Activated CD8-positive, alpha-beta memory T cell treated with anti-CD3 and anti-CD28 coated beads for 36 hours (primary cell): ENCODE measurements around the gene FHIT. TPM values are rescaled to one million over a fixed set of nuclear protein-coding genes. Genes with fewer than 3 reads are reported as not detected.

ENCODE experiments used
- CTCF ChIA-PET: fragments of 350-600 bp; sonication (Branson Sonifier 250); formaldehyde crosslinking; loops from one replicate; lab custom pipeline; 2021; ENCODE audit warnings: antibody characterized with exemption; lab: Charles Lee
- POLR2A ChIA-PET: fragments of 350-600 bp; sonication (Branson Sonifier 250); formaldehyde crosslinking; loops from one replicate; lab custom pipeline; 2021; ENCODE audit warnings: antibody characterized with exemption; lab: Charles Lee
- total RNA-seq, 2 experiments: library from RNA; stranded (reverse); gene quantifications; one replicate each; pipeline ENCODE4 v1.2.3, GENCODE V29; 2021

The FHIT gene
- total RNA-seq, 2 experiments from 2014 or later = 5.0 to 5.7 TPM

- CTCF ChIA-PET = no interaction called here
- POLR2A ChIA-PET = no interaction called here
Measured at GRCh38 chr3:60268123-60268522, 983.1 kb downstream of the FHIT start.

- ChIA-PET CTCF (no interaction called here), POLR2A (no interaction called here)
Measured at GRCh38 chr3:60266444-60266843, 984.8 kb downstream of the FHIT start.

- ChIA-PET POLR2A (no interaction called here), CTCF (no interaction called here)
Measured at GRCh38 chr3:60263191-60263590, 988.1 kb downstream of the FHIT start.

- ChIA-PET POLR2A (no interaction called here), CTCF (no interaction called here)
Measured at GRCh38 chr3:60262546-60262945, 988.7 kb downstream of the FHIT start.

- CTCF ChIA-PET = no interaction called here
- POLR2A ChIA-PET = no interaction called here
Measured at GRCh38 chr3:60260546-60260945, 990.7 kb downstream of the FHIT start.

GRCh38 chr3:60250810-60251209 lies 1000.4 kb downstream of the FHIT start:
- POLR2A ChIA-PET = no interaction called here
- CTCF ChIA-PET = no interaction called here

GRCh38 chr3:60250206-60250605 lies 1001.0 kb downstream of the FHIT start:
- ChIA-PET POLR2A (no interaction called here), CTCF (no interaction called here)

- CTCF ChIA-PET = no interaction called here
- POLR2A ChIA-PET = no interaction called here
Measured at GRCh38 chr3:60246361-60246760, 1004.9 kb downstream of the FHIT start.

- CTCF ChIA-PET = no interaction called here
Measured at GRCh38 chr3:60243456-60243855, 1007.8 kb downstream of the FHIT start.

GRCh38 chr3:60240492-60240891 lies 1010.8 kb downstream of the FHIT start:
- ChIA-PET POLR2A (no interaction called here), CTCF (no interaction called here)

More at GRCh38 chr3:60243456-60243855, 1007.8 kb downstream of the FHIT start:
- POLR2A ChIA-PET = no interaction called here

GRCh38 chr3:60238550-60238949 lies 1012.7 kb downstream of the FHIT start:
- CTCF ChIA-PET = interaction anchor here (0.6 kb wide), 1 partner anchor 103 kb away, joined by 3 read pairs; no protein-coding TSS in a partner anchor
- POLR2A ChIA-PET = no interaction called here

- ChIA-PET POLR2A (no interaction called here), CTCF (no interaction called here)
Measured at GRCh38 chr3:60229502-60229901, 1021.8 kb downstream of the FHIT start.

- POLR2A ChIA-PET = no interaction called here
- CTCF ChIA-PET = no interaction called here
Measured at GRCh38 chr3:60228823-60229222, 1022.4 kb downstream of the FHIT start.

GRCh38 chr3:60226912-60227311 lies 1024.3 kb downstream of the FHIT start:
- ChIA-PET CTCF (no interaction called here), POLR2A (no interaction called here)

- ChIA-PET CTCF (no interaction called here), POLR2A (interaction anchor here (0.7 kb wide), 1 partner anchor 740 kb away, joined by 11 read pairs; no protein-coding TSS in a partner anchor)
Measured at GRCh38 chr3:60225848-60226247, 1025.4 kb downstream of the FHIT start.

GRCh38 chr3:60220768-60221167 lies 1030.5 kb downstream of the FHIT start:
- ChIA-PET CTCF (no interaction called here), POLR2A (no interaction called here)

- ChIA-PET POLR2A (no interaction called here), CTCF (no interaction called here)
Measured at GRCh38 chr3:60219501-60219900, 1031.8 kb downstream of the FHIT start.

- POLR2A ChIA-PET = no interaction called here
- CTCF ChIA-PET = no interaction called here
Measured at GRCh38 chr3:60217156-60217911, 1033.9 kb downstream of the FHIT start.

GRCh38 chr3:60216462-60217075 lies 1034.7 kb downstream of the FHIT start:
- CTCF ChIA-PET = no interaction called here
- POLR2A ChIA-PET = no interaction called here

GRCh38 chr3:60215946-60216345 lies 1035.3 kb downstream of the FHIT start:
- CTCF ChIA-PET = no interaction called here
- POLR2A ChIA-PET = no interaction called here

- CTCF ChIA-PET = no interaction called here
- POLR2A ChIA-PET = no interaction called here
Measured at GRCh38 chr3:60207905-60208304, 1043.3 kb downstream of the FHIT start.
